ENCODE results near the gene ZNF384. TPM values are rescaled to one million over a fixed set of nuclear protein-coding genes. Genes with fewer than 3 reads are reported as not detected.

ZNF384 gene
- total RNA-seq: 10 to 100 TPM; 76.3 to 76.4 TPM

GRCh38 chr12:6688999-6689882 is at the start of gene ZNF384:
TSS of gene ZNF384 (minus strand) at chr12:6689375. CDS start at chr12:6679520, 9,855 bp downstream.
- peak within 1 kb of the TSS; percentile 96 for H3K27ac Mint-ChIP-seq
- peak within 1 kb of the TSS; percentile 96 for H3K4me3 Mint-ChIP-seq
- H3K27me3 Mint-ChIP-seq: no peaks in the 10 kb centered on the region
- ATAC-seq (peak; percentile 84), DNase-seq (peak; percentile 99)
- no peaks in the 10 kb centered on the region for H3K9me3 Mint-ChIP-seq (ENCODE audit: low read depth)
- CTCF ChIA-PET: interaction anchor here (0.7 to 2.1 kb wide), 25 partner anchors 21 to 419 kb away, joined by 3 to 18 read pairs (median 4); partner anchors contain the start of genes CDCA3, COPS7A, LPAR5 and MLF2
- peaks cover 29% of the 10 kb centered on the region for H3K36me3 Mint-ChIP-seq
- peaks cover 44% of the 10 kb centered on the region for H3K4me1 Mint-ChIP-seq

GRCh38 chr12:6736754-6737153 is 47.6 kb upstream of the ZNF384 start:
- H3K27ac Mint-ChIP-seq: no peak overlapping the region
- DNase-seq (no peak), ATAC-seq (no peak)
- H3K4me1 Mint-ChIP-seq: peaks cover 9% of the 10 kb centered on the region
- no peak overlapping the region for H3K4me3 Mint-ChIP-seq
- no peaks in the 10 kb centered on the region for H3K9me3 Mint-ChIP-seq (ENCODE audit: low read depth)
- H3K36me3 Mint-ChIP-seq: no peaks in the 10 kb centered on the region
- CTCF ChIA-PET: interaction anchor here (0.6 to 4.8 kb wide), 4 partner anchors 12 to 88 kb away, joined by 3 to 24 read pairs (median 3); partner anchors contain the start of gene COPS7A
- H3K27me3 Mint-ChIP-seq: no peaks in the 10 kb centered on the region

GRCh38 chr12:6735448-6736191 is 46.4 kb upstream of the ZNF384 start:
- DNase-seq: peak; percentile 72
- Mint-ChIP-seq H3K27me3 (no peaks in the 10 kb centered on the region), H3K4me1 (peaks cover 9% of the 10 kb centered on the region), H3K36me3 (peaks cover 7% of the 10 kb centered on the region), H3K27ac (peak overlapping the region; percentile 22), H3K4me3 (no peak overlapping the region), H3K9me3 (ENCODE audit: low read depth) (no peaks in the 10 kb centered on the region)
- CTCF ChIA-PET: interaction anchor here (0.8 to 4.8 kb wide), 2 partner anchors 11 to 89 kb away, joined by 3 to 24 read pairs; no protein-coding TSS in a partner anchor
- peak; percentile 84 for ATAC-seq

- CTCF ChIA-PET: interaction anchor here (3.9 to 4.8 kb wide), 2 partner anchors 18 to 90 kb away, joined by 15 to 24 read pairs; partner anchors contain the start of gene MLF2
- H3K27ac Mint-ChIP-seq: peak overlapping the region; percentile 9
Observed at GRCh38 chr12:6734506-6735387, 45.6 kb upstream of the ZNF384 start.

GRCh38 chr12:6730169-6730568 is 41.0 kb upstream of the ZNF384 start:
- Mint-ChIP-seq H3K27ac (no peak overlapping the region), H3K27me3 (no peaks in the 10 kb centered on the region), H3K36me3 (peaks cover 10% of the 10 kb centered on the region), H3K4me3 (no peak overlapping the region), H3K4me1 (peaks cover 8% of the 10 kb centered on the region), H3K9me3 (ENCODE audit: low read depth) (no peaks in the 10 kb centered on the region)
- no peak for DNase-seq
- CTCF ChIA-PET: interaction anchor here (0.8 to 1.4 kb wide), 2 partner anchors 23 to 94 kb away, joined by 3 to 4 read pairs; partner anchors contain the start of gene MLF2
- ATAC-seq: no peak

More at GRCh38 chr12:6734506-6735387, 45.6 kb upstream of the ZNF384 start:
- Mint-ChIP-seq H3K36me3 (peaks cover 8% of the 10 kb centered on the region), H3K4me1 (peaks cover 9% of the 10 kb centered on the region), H3K9me3 (ENCODE audit: low read depth) (no peaks in the 10 kb centered on the region), H3K4me3 (no peak overlapping the region), H3K27me3 (no peaks in the 10 kb centered on the region)
- no peak for ATAC-seq
- no peak for DNase-seq

- Mint-ChIP-seq H3K4me1 (peaks cover 13% of the 10 kb centered on the region), H3K9me3 (ENCODE audit: low read depth) (no peaks in the 10 kb centered on the region), H3K36me3 (peaks cover 10% of the 10 kb centered on the region), H3K27ac (no peak overlapping the region), H3K27me3 (no peaks in the 10 kb centered on the region), H3K4me3 (no peak overlapping the region)
- CTCF ChIA-PET: no interaction called here
- ATAC-seq: no peak
- DNase-seq: no peak
Observed at GRCh38 chr12:6729186-6729585, 40.0 kb upstream of the ZNF384 start.

GRCh38 chr12:6725350-6725749 is 36.2 kb upstream of the ZNF384 start:
- Mint-ChIP-seq H3K27me3 (no peaks in the 10 kb centered on the region), H3K9me3 (ENCODE audit: low read depth) (no peaks in the 10 kb centered on the region), H3K36me3 (peaks cover 3% of the 10 kb centered on the region), H3K4me1 (peaks cover 21% of the 10 kb centered on the region), H3K4me3 (peak overlapping the region; percentile 79), H3K27ac (peak overlapping the region; percentile 89)
- ATAC-seq: no peak
- no peak for DNase-seq
- CTCF ChIA-PET: interaction anchor here (1.4 to 4.8 kb wide), 4 partner anchors 12 to 55 kb away, joined by 3 to 39 read pairs (median 8); partner anchors contain the start of gene MLF2

GRCh38 chr12:6724409-6724797 is 35.2 kb upstream of the ZNF384 start:
- peak; percentile 38 for ATAC-seq
- H3K27ac Mint-ChIP-seq: peak overlapping the region; percentile 89
- peak overlapping the region; percentile 79 for H3K4me3 Mint-ChIP-seq
- CTCF ChIA-PET: interaction anchor here (0.7 to 4.8 kb wide), 21 partner anchors 12 to 389 kb away, joined by 3 to 39 read pairs (median 4); partner anchors contain the start of genes CDCA3, MLF2, MRPL51 and SPSB2
- peaks cover 21% of the 10 kb centered on the region for H3K4me1 Mint-ChIP-seq
- H3K9me3 Mint-ChIP-seq (ENCODE audit: low read depth): no peaks in the 10 kb centered on the region
- DNase-seq: peak; percentile 70
- H3K27me3 Mint-ChIP-seq: no peaks in the 10 kb centered on the region
- no peaks in the 10 kb centered on the region for H3K36me3 Mint-ChIP-seq

GRCh38 chr12:6723607-6724408 is 34.6 kb upstream of the ZNF384 start, which contains the start of gene COPS7A:
TSS of gene COPS7A (plus strand) at chr12:6724046. CDS start at chr12:6724657, 611 bp downstream.
- CTCF ChIA-PET: interaction anchor here (0.5 to 4.8 kb wide), 26 partner anchors 12 to 389 kb away, joined by 3 to 39 read pairs (median 4); partner anchors contain the start of genes CDCA3, MLF2, MRPL51 and SPSB2
- DNase-seq (peak; percentile 99), ATAC-seq (peak; percentile 95)
- Mint-ChIP-seq H3K9me3 (ENCODE audit: low read depth) (no peaks in the 10 kb centered on the region), H3K4me1 (peaks cover 21% of the 10 kb centered on the region), H3K27ac (peak within 1 kb of the TSS; percentile 89), H3K27me3 (no peaks in the 10 kb centered on the region), H3K4me3 (peak within 1 kb of the TSS; percentile 79), H3K36me3 (no peaks in the 10 kb centered on the region)

GRCh38 chr12:6722863-6723262 is 33.7 kb upstream of the ZNF384 start:
- H3K27me3 Mint-ChIP-seq: no peaks in the 10 kb centered on the region
- peak overlapping the region; percentile 3 for H3K27ac Mint-ChIP-seq
- DNase-seq (no peak), ATAC-seq (no peak)
- H3K4me3 Mint-ChIP-seq: peak overlapping the region; percentile 79
- no peaks in the 10 kb centered on the region for H3K9me3 Mint-ChIP-seq (ENCODE audit: low read depth)
- no peaks in the 10 kb centered on the region for H3K36me3 Mint-ChIP-seq
- H3K4me1 Mint-ChIP-seq: peaks cover 21% of the 10 kb centered on the region
- CTCF ChIA-PET: interaction anchor here (0.6 to 4.8 kb wide), 12 partner anchors 13 to 390 kb away, joined by 3 to 39 read pairs (median 8); partner anchors contain the start of genes CDCA3, MLF2, SPSB2 and USP5

GRCh38 chr12:6716874-6717437 is 27.8 kb upstream of the ZNF384 start:
- H3K27ac Mint-ChIP-seq: no peak overlapping the region
- H3K4me1 Mint-ChIP-seq: no peaks in the 10 kb centered on the region
- H3K9me3 Mint-ChIP-seq (ENCODE audit: low read depth): no peaks in the 10 kb centered on the region
- CTCF ChIA-PET: no interaction called here
- no peak for DNase-seq
- no peaks in the 10 kb centered on the region for H3K36me3 Mint-ChIP-seq
- no peak for ATAC-seq
- no peak overlapping the region for H3K4me3 Mint-ChIP-seq
- H3K27me3 Mint-ChIP-seq: peaks cover 6% of the 10 kb centered on the region

All from activated CD8-positive, alpha-beta memory T cell treated with anti-CD3 and anti-CD28 coated beads, Interleukin-2, amount 10 ng/mL, durations not matched to agents 7 days and 5 days (primary cell).